ENCODE results near the gene NLN. TPM values are rescaled to one million over a fixed set of nuclear protein-coding genes. Genes with fewer than 3 reads are reported as not detected.
A peak's percentile ranks its signal among the peaks of the same experiment; 100 is the strongest.
"Not testable (repeated sequence)": the region's sequence is repeated elsewhere in the genome, so short reads cannot be mapped to it uniquely, and the experiment has no call there.

NLN gene
- polyA plus RNA-seq, 4 donors: 2.2 to 11.7 (median 7.6) TPM

DNA sequence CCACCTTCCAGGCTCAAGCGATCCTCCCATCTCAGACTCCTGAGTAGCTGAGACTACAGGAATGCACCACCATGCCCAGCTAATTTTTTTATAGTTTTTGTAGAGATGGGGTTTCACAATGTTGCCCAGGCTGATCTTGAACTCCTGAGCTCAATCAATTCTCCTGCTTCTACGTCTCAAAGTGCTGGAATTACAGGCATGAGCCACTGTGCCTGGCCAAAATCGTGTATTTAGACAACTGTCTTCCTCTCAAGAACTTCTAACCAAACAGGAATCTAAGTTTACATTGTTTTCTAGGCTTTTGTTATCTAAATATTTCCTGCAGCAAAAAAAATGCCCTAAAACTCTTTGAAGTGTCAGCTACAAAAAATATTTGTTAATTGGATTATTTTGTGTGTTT is 78.8 kb downstream of the NLN start:
- Histone ChIP-seq H3K9me3 (ENCODE audit: control insufficient read depth in 2 of 2, insufficient read depth in 1 of 2, low read depth in 1 of 2, low read length in 1 of 2) (peaks cover 0 to 18% of the 10 kb centered on the region in 2 donors), H3K27me3 (ENCODE audit: control insufficient read depth in 3 of 3, insufficient read depth in 3 of 3, low read length in 3 of 3) (no peaks in the 10 kb centered on the region), H3K4me1 (ENCODE audit: control insufficient read depth in 3 of 3, insufficient read depth in 2 of 3, low read depth in 1 of 3, low read length in 2 of 3) (no peaks in the 10 kb centered on the region), H3K4me3 (ENCODE audit: low read depth in 1 of 3, low read length in 3 of 3) (no peak overlapping the region), H3K27ac (ENCODE audit: low read depth in 1 of 3, low read length in 2 of 3) (no peak overlapping the region), H3K36me3 (ENCODE audit: control insufficient read depth in 3 of 3, insufficient read depth in 2 of 3, low read depth in 1 of 3, low read length in 3 of 3) (peaks cover 0 to 9% (median 0%) of the 10 kb centered on the region in 3 donors)
- FAIRE-seq (no peak), DNase-seq (no peak)
- WGBS, 3 donors: 78 to 90% (median 83%) methylated on average over 3 of the region's 3 CpGs

DNA sequence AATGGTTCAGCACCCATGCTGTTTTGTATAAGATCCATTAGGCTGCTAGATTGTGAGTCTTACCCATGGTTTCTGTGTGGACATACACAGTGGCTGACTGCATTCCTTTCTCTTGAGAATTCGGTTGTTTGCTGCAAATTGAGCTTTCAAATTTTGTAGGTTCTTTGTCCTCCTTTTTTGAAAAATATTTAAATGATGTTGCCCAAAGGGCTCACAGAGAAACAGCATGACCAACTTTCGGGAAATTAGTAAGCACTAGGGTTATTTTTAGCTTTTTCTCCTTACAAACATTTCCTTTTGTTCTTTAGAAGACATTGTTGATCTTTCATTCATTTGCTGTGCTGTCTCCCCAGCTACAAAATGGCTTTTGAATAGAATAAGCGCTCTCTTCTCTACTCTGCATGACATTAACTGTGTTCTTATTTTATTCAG is 79.4 kb downstream of the NLN start:
- 67 to 90% (median 88%) methylated on average over 3 of the region's 3 CpGs for WGBS, 3 donors
- Histone ChIP-seq H3K36me3 (ENCODE audit: control insufficient read depth in 3 of 3, insufficient read depth in 2 of 3, low read depth in 1 of 3, low read length in 3 of 3) (peaks cover 0 to 9% (median 0%) of the 10 kb centered on the region in 3 donors), H3K9me3 (ENCODE audit: control insufficient read depth in 2 of 2, insufficient read depth in 1 of 2, low read depth in 1 of 2, low read length in 1 of 2) (peaks cover 0 to 18% of the 10 kb centered on the region in 2 donors), H3K4me3 (ENCODE audit: low read depth in 1 of 3, low read length in 3 of 3) (no peak overlapping the region), H3K27me3 (ENCODE audit: control insufficient read depth in 3 of 3, insufficient read depth in 3 of 3, low read length in 3 of 3) (no peaks in the 10 kb centered on the region), H3K27ac (ENCODE audit: low read depth in 1 of 3, low read length in 2 of 3) (peak overlapping the region in 1 of 3 donors; percentile 50), H3K4me1 (ENCODE audit: control insufficient read depth in 3 of 3, insufficient read depth in 2 of 3, low read depth in 1 of 3, low read length in 2 of 3) (no peaks in the 10 kb centered on the region)
- DNase-seq: no peak
- no peak for FAIRE-seq

DNA sequence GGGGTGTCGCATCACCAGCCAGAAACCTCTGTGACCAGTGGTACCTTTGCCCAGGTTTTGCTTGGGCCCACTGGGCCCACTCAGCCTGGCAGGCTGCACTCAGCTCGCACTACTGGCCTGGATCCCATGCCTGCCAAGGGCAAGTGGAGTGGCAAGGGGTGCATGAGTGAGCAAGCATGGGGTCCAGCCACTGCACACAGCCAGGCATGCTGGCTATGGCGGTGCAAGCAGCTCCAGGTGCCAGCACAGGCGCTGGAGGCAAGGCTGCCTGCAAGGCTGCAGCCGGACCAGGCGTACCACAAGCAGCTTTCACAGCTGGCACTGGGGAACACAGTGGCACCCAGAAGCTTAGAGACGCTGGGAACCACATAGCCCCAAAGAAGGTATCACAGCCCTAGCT is 80.1 kb downstream of the NLN start:
- peaks cover 0 to 18% of the 10 kb centered on the region in 2 donors for H3K9me3 ChIP-seq (ENCODE audit: control insufficient read depth in 2 of 2, insufficient read depth in 1 of 2, low read depth in 1 of 2, low read length in 1 of 2)
- H3K36me3 ChIP-seq (ENCODE audit: control insufficient read depth in 3 of 3, insufficient read depth in 2 of 3, low read depth in 1 of 3, low read length in 3 of 3): peaks cover 0 to 9% (median 0%) of the 10 kb centered on the region in 3 donors
- H3K4me3 ChIP-seq (ENCODE audit: low read depth in 1 of 3, low read length in 3 of 3): no peak overlapping the region
- no peaks in the 10 kb centered on the region for H3K27me3 ChIP-seq (ENCODE audit: control insufficient read depth in 3 of 3, insufficient read depth in 3 of 3, low read length in 3 of 3)
- H3K4me1 ChIP-seq (ENCODE audit: control insufficient read depth in 3 of 3, insufficient read depth in 2 of 3, low read depth in 1 of 3, low read length in 2 of 3): no peaks in the 10 kb centered on the region
- FAIRE-seq (no peak), DNase-seq (no peak)
- H3K27ac ChIP-seq (ENCODE audit: low read depth in 1 of 3, low read length in 2 of 3): no peak overlapping the region
- 99% methylated on average over 7 of the region's 7 CpGs for WGBS, 3 donors

DNA sequence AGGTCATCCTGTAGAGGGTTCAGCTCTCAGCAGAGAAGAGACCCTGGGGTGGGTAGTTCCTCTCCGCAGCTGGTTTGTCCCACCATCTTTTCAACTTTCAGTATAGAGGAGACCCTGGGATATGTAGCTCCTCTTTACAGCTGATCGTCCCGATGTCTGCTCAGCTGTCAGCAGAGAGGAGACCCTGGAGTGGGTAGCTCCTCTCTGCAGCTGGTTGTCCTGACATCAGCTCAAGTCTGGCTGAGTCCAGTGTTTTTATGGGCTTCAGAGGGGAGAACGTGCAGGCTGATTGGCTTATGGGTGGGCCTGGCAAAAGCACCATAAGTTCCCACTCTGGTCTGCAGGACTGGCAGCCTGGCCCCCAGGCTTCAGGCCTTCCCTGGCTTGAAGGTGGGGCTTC is 80.8 kb downstream of the NLN start:
- 97 to 98% (median 97%) methylated on average over 4 of the region's 4 CpGs for WGBS, 3 donors
- no peak overlapping the region for H3K27ac ChIP-seq (ENCODE audit: low read depth in 1 of 3, low read length in 2 of 3)
- H3K27me3 ChIP-seq (ENCODE audit: control insufficient read depth in 3 of 3, insufficient read depth in 3 of 3, low read length in 3 of 3): no peaks in the 10 kb centered on the region
- peaks cover 0 to 9% (median 0%) of the 10 kb centered on the region in 3 donors for H3K36me3 ChIP-seq (ENCODE audit: control insufficient read depth in 3 of 3, insufficient read depth in 2 of 3, low read depth in 1 of 3, low read length in 3 of 3)
- no peaks in the 10 kb centered on the region for H3K4me1 ChIP-seq (ENCODE audit: control insufficient read depth in 3 of 3, insufficient read depth in 2 of 3, low read depth in 1 of 3, low read length in 2 of 3)
- no peak overlapping the region for H3K4me3 ChIP-seq (ENCODE audit: low read depth in 1 of 3, low read length in 3 of 3)
- peaks cover 0 to 18% of the 10 kb centered on the region in 2 donors for H3K9me3 ChIP-seq (ENCODE audit: control insufficient read depth in 2 of 2, insufficient read depth in 1 of 2, low read depth in 1 of 2, low read length in 1 of 2)
- no peak for FAIRE-seq
- no peak for DNase-seq

DNA sequence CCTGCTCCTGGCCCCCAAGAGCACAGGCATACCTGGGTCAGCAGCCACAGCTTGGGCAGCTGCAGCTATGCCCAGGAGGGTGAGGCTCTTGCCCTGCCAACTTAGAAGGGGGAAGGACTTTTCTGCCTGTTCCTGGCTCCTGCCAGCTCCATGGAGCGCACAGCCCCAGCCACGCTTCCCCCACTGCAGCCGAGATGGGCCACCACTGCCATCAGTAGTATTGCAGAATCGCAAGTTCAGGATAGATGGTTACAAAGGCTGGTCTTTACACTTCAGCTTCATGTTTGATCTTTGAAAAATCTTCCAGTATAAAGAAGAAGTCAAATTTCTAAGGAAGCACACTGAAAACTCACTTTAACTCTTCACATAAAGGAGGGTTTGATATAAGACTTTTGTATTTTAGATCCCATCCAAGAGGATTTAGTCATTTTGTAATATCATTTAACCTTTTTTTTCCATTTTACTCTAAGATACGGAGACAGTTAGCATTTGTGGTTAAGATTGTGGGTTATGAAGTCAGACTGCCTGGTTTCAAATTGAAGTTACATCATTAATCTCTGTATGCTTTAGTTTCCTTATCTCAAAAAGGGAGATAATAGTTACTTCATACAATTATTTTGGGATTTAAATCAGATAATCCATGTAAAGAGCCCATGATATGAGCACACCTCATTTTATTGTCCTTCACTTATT is 81.8 kb downstream of the NLN start:
- no peak overlapping the region for H3K4me3 ChIP-seq (ENCODE audit: low read depth in 1 of 3, low read length in 3 of 3)
- DNase-seq (no peak), FAIRE-seq (no peak)
- 77 to 85% (median 82%) methylated on average over 5 of the region's 5 CpGs for WGBS, 3 donors
- no peak overlapping the region for H3K27ac ChIP-seq (ENCODE audit: low read depth in 1 of 3, low read length in 2 of 3)
- H3K27me3 ChIP-seq (ENCODE audit: control insufficient read depth in 3 of 3, insufficient read depth in 3 of 3, low read length in 3 of 3): no peaks in the 10 kb centered on the region
- H3K4me1 ChIP-seq (ENCODE audit: control insufficient read depth in 3 of 3, insufficient read depth in 2 of 3, low read depth in 1 of 3, low read length in 2 of 3): no peaks in the 10 kb centered on the region
- H3K36me3 ChIP-seq (ENCODE audit: control insufficient read depth in 3 of 3, insufficient read depth in 2 of 3, low read depth in 1 of 3, low read length in 3 of 3): peaks cover 0 to 9% (median 0%) of the 10 kb centered on the region in 3 donors
- H3K9me3 ChIP-seq (ENCODE audit: control insufficient read depth in 2 of 2, insufficient read depth in 1 of 2, low read depth in 1 of 2, low read length in 1 of 2): peaks cover 0 to 18% of the 10 kb centered on the region in 2 donors

DNA sequence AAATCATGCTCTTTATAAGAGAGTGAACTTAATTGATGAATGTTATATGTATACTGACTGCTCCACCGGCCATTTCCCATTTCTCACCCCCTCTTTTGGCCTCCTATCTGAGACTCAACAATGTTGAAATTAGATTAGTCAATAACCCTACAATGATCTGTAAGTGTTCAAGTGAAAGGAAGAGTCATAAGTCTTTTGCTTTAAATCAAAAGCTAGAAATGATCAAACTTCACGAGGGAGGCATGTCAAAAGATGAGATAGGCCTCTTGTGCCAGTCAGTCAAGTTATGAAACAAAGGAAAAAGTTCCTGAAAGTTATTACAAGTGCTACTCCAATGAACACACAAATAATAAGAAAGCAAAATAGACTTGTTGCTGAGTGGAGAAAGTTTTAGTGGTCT is 83.1 kb downstream of the NLN start:
- H3K27ac ChIP-seq (ENCODE audit: low read depth in 1 of 3, low read length in 2 of 3): no peak overlapping the region
- no peak overlapping the region for H3K4me3 ChIP-seq (ENCODE audit: low read depth in 1 of 3, low read length in 3 of 3)
- 79 to 93% (median 80%) methylated on average over 2 of the region's 2 CpGs for WGBS, 3 donors
- no peak for DNase-seq
- no peaks in the 10 kb centered on the region for H3K4me1 ChIP-seq (ENCODE audit: control insufficient read depth in 3 of 3, insufficient read depth in 2 of 3, low read depth in 1 of 3, low read length in 2 of 3)
- H3K36me3 ChIP-seq (ENCODE audit: control insufficient read depth in 3 of 3, insufficient read depth in 2 of 3, low read depth in 1 of 3, low read length in 3 of 3): peaks cover 0 to 9% (median 0%) of the 10 kb centered on the region in 3 donors
- FAIRE-seq: no peak
- no peaks in the 10 kb centered on the region for H3K27me3 ChIP-seq (ENCODE audit: control insufficient read depth in 3 of 3, insufficient read depth in 3 of 3, low read length in 3 of 3)
- peaks cover 0 to 18% of the 10 kb centered on the region in 2 donors for H3K9me3 ChIP-seq (ENCODE audit: control insufficient read depth in 2 of 2, insufficient read depth in 1 of 2, low read depth in 1 of 2, low read length in 1 of 2)

DNA sequence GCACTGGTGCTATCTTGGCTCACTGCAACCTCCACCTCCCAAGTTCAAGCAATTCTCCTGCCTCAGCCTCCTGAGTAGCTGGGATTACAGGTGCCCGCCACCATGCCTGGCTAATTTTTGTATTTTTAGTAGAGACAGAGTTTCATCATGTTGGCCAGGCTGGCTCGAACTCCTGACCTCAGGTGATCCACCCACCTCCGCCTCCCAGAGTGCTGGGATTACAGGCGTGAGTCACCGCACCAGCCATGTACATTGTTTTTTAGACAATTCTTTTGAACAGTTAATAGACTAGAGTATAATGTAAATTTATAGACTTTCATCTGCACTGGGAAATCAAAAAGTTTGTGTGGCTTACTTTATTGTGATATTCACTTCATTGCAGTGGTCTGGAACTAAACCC is 85.5 kb downstream of the NLN start:
- DNase-seq; H3K4me3 ChIP-seq (ENCODE audit: low read depth in 1 of 3, low read length in 3 of 3); FAIRE-seq; H3K36me3 ChIP-seq (ENCODE audit: control insufficient read depth in 3 of 3, insufficient read depth in 2 of 3, low read depth in 1 of 3, low read length in 3 of 3); H3K27ac ChIP-seq (ENCODE audit: low read depth in 1 of 3, low read length in 2 of 3); H3K27me3 ChIP-seq (ENCODE audit: control insufficient read depth in 3 of 3, insufficient read depth in 3 of 3, low read length in 3 of 3): not testable (repeated sequence)
- 93 to 99% (median 98%) methylated on average over 5 of the region's 5 CpGs for WGBS, 3 donors
- Histone ChIP-seq H3K4me1 (ENCODE audit: control insufficient read depth in 3 of 3, insufficient read depth in 2 of 3, low read depth in 1 of 3, low read length in 2 of 3) (peaks cover 0 to 19% (median 0%) of the 10 kb centered on the region in 3 donors), H3K9me3 (ENCODE audit: control insufficient read depth in 2 of 2, insufficient read depth in 1 of 2, low read depth in 1 of 2, low read length in 1 of 2) (peaks cover 0 to 13% of the 10 kb centered on the region in 2 donors)

DNA sequence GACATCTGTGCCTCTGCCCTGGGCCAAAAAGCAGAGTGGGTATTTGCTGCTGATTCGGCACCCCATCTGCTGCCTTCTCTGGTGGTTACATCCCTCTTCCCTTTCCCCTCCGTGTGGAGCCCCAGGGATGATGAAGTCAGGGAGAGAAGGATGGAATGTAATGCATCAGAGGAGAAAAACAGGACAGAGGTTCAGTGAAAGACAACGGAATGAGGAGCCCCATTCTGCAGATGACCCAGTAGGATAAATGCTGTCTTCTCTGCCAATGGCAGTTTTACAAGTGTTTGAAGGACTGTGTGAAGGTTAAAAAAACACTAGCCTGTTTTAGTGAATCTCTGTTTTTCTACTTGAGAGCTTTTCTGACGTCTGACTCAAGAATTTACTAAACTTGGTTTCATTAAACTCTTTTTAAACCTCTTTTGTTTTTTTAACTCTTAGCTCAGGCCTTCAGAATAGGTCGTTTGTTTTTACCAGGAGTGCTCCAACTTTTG is 86.3 kb downstream of the NLN start:
- Histone ChIP-seq H3K36me3 (ENCODE audit: control insufficient read depth in 3 of 3, insufficient read depth in 2 of 3, low read depth in 1 of 3, low read length in 3 of 3) (no peaks in the 10 kb centered on the region), H3K27ac (ENCODE audit: low read depth in 1 of 3, low read length in 2 of 3) (no peak overlapping the region), H3K9me3 (ENCODE audit: control insufficient read depth in 2 of 2, insufficient read depth in 1 of 2, low read depth in 1 of 2, low read length in 1 of 2) (peaks cover 0 to 4% of the 10 kb centered on the region in 2 donors), H3K27me3 (ENCODE audit: control insufficient read depth in 3 of 3, insufficient read depth in 3 of 3, low read length in 3 of 3) (no peaks in the 10 kb centered on the region), H3K4me3 (ENCODE audit: low read depth in 1 of 3, low read length in 3 of 3) (no peak overlapping the region), H3K4me1 (ENCODE audit: control insufficient read depth in 3 of 3, insufficient read depth in 2 of 3, low read depth in 1 of 3, low read length in 2 of 3) (peaks cover 0 to 24% (median 0%) of the 10 kb centered on the region in 3 donors)
- WGBS, 3 donors: 64 to 86% (median 85%) methylated on average over 5 of the region's 5 CpGs
- DNase-seq: no peak
- no peak for FAIRE-seq

Measured in small intestine (tissue), 7 donors.